ENCODE data around the gene TRIM72. TPM values are rescaled to one million over a fixed set of nuclear protein-coding genes. Genes with fewer than 3 reads are reported as not detected.

The TRIM72 gene
- total and polyA plus RNA-seq, 2 of the 4 experiments (the other 2 are of a cell fraction), result not detected

GRCh38 chr16:31267332-31268032 lies 53.6 kb downstream of the TRIM72 start:
- Histone ChIP-seq H3K4ac (ENCODE audit: low read depth, low read length) (no peak overlapping the region), H3K56ac (ENCODE audit: extremely low read depth, insufficient read depth, low read length) (no peak overlapping the region), H3K4me1 (ENCODE audit: control insufficient read depth, insufficient read depth, low read length) (no peaks in the 10 kb centered on the region), H3K27ac (ENCODE audit: insufficient read depth, low read length) (no peak overlapping the region), H4K20me1 (ENCODE audit: insufficient read depth, low read length) (no peaks in the 10 kb centered on the region), H2BK5ac (ENCODE audit: low read depth, low read length, poor library complexity, severe bottlenecking) (no peak overlapping the region), H3K36me3 (ENCODE audit: control insufficient read depth, insufficient read depth, low read length) (no peaks in the 10 kb centered on the region), H4K8ac (ENCODE audit: low read depth in 2 of 2, low read length in 2 of 2) (no peak overlapping the region), H4K91ac (ENCODE audit: insufficient read depth, low read depth, low read length) (no peak overlapping the region), H2BK20ac (ENCODE audit: low read depth, low read length) (no peak overlapping the region), H3K4me2 (ENCODE audit: low read depth, low read length) (no peak overlapping the region), H3K9ac (ENCODE audit: low read depth, low read length) (no peak overlapping the region), H3K27me3 (ENCODE audit: control insufficient read depth, insufficient read depth, low read length) (peaks cover 3% of the 10 kb centered on the region; the same call in 1 of the 2 replicates), H3K14ac (replicated peaks; ENCODE audit: low read depth, low read length) (no peak overlapping the region), H2AK5ac (ENCODE audit: low read depth, low read length) (no peak overlapping the region), H3K23ac (ENCODE audit: low read depth, low read length) (no peak overlapping the region), H2BK120ac (ENCODE audit: low read depth, low read length) (no peak overlapping the region), H2AK9ac (replicated peaks; ENCODE audit: low read depth, low read length, poor library complexity) (no peak overlapping the region), H2BK15ac (ENCODE audit: low read depth, low read length) (no peak overlapping the region), H3K18ac (ENCODE audit: low read depth, low read length) (no peak overlapping the region), H3K9me3 (ENCODE audit: control insufficient read depth, insufficient read depth, low read length) (no peaks in the 10 kb centered on the region), H3K9me1 (ENCODE audit: insufficient read depth, low read length) (no peaks in the 10 kb centered on the region), H3K4me3 (ENCODE audit: insufficient read depth, low read depth, low read length) (no peak overlapping the region), H2AFZ (replicated peaks; ENCODE audit: low read length, poor library complexity) (no peak overlapping the region), H4K5ac (ENCODE audit: low read depth, low read length) (no peak overlapping the region), H3K79me1 (ENCODE audit: low read depth in 1 of 2, low read length in 2 of 2) (no peaks in the 10 kb centered on the region)
- POLR2A ChIA-PET (ENCODE audit: unreplicated experiment), result no interaction called here
- in situ Hi-C loops (cut with MboI; ENCODE audit: low sequenced_read_pairs) (no loop called here), intact Hi-C loops (cut with micrococcal nuclease) (no loop called here), dilution Hi-C loops (cut with HindIII; ENCODE audit: low sequenced_read_pairs, unreplicated experiment) (no loop called here)
- ATAC-seq (ENCODE audit: low read depth) (no peak), DNase-seq (no peak)
- BruUV-seq (replicated peaks), result no TSS peak
- 33% methylated on average over 5 of the region's 8 CpGs; no CpG with 5 or more reads in 1 of the 2 experiments for WGBS, 2 experiments (ENCODE audit: extremely low coverage in 2 of 2, insufficient read length in 1 of 2)
- CTCF ChIA-PET, result interaction anchor here (0.5 to 0.9 kb wide), 2 partner anchors 10 to 11 kb away, joined by 3 to 4 read pairs; no protein-coding TSS in a partner anchor
- TF ChIP-seq CTCF (conservative IDR thresholded peaks at IDR 0.05; ENCODE audit: low read depth, low read length) (no peak), RFX5 (IDR thresholded peaks at IDR 0.05; ENCODE audit: low read depth, low read length) (no peak), ELK1 (IDR thresholded peaks at IDR 0.05; ENCODE audit: borderline replicate concordance, low read depth, low read length) (no peak), RCOR1 (IDR thresholded peaks at IDR 0.05; ENCODE audit: insufficient replicate concordance, low read length) (no peak), SMC3 (IDR thresholded peaks at IDR 0.05; ENCODE audit: low read depth, low read length) (no peak), CHD1 (IDR thresholded peaks at IDR 0.05; ENCODE audit: low read depth, low read length) (no peak), CEBPB (IDR thresholded peaks at IDR 0.05; ENCODE audit: low read depth, low read length) (no peak), NFE2L2 (IDR thresholded peaks at IDR 0.05; ENCODE audit: low read depth, low read length) (no peak), MAFK (IDR thresholded peaks at IDR 0.05; ENCODE audit: low read depth, low read length) (no peak)
